HepG2 (cell line): ENCODE results near the gene RELB.
A peak's percentile ranks its signal among the peaks of the same experiment; 100 is the strongest.

Source experiments
- HDAC2 ChIP-seq: sonication (generic); formaldehyde crosslinking; IDR thresholded peaks from 2 replicates; pipeline ENCODE4 v1.4.0; 2020; ENCODE audit warnings: missing genetic modification reagents
- MAFG ChIP-seq: sonication (generic); formaldehyde crosslinking; IDR thresholded peaks from 2 replicates; pipeline ENCODE4 v1.5.1; 2020; ENCODE audit warnings: mild to moderate bottlenecking, missing genetic modification reagents
- TCF7L2 ChIP-seq: IDR thresholded peaks from 2 replicates; pipeline ENCODE4 v1.6.1; 2011; ENCODE audit warnings: mild to moderate bottlenecking, low read depth, low read length, moderate library complexity
- ZNF318 ChIP-seq: sonication (generic); formaldehyde crosslinking; IDR thresholded peaks from 2 replicates; pipeline ENCODE4 v1.4.0; 2020; ENCODE audit warnings: mild to moderate bottlenecking, missing genetic modification reagents

DNA sequence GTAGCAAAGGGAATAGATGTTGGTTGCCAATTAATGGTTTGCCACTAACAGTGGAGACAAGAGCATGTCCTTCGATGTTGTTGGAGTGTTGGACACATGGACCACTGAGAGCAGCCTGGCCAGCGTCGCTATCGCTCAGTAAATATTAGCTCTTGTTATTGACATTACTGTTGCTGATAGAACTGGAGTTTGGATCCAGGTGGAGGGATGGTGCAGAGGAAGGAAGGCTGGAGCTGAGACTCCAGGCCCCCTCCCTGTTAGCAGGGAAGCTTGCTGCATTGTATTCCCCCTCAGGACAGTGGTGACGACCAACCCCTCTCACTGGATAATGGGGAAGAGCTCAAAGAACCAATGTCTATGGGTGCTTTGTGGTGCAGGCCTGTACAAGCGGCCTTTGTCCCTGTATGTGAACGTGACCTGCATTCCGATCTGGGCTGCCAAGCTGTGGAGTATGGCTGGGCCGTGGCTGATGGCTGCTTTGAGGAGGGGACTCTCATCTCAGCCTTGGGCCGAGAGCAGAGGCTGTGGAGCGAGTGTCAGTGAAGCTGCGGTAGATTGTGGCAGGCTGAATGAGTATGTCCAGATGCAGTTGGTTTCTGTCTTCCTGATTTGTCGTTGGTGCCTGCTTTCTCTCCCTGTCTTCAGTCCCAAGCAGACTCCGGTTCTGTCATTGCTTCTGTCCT lies 44.5 kb downstream of the RELB start:
- TF ChIP-seq ZNF318 (CRISPR knock-in tag) (0 out of 2 replicates have a peak, but pooled peaks have one; percentile 66), TCF7L2 (no peak), HDAC2 (CRISPR knock-in tag) (peak; percentile 96), MAFG (CRISPR knock-in tag) (no peak)
